Adrenal gland (tissue), 12 donors: ENCODE measurements around the gene GABRR1. TPM values are rescaled to one million over a fixed set of nuclear protein-coding genes. Genes with fewer than 3 reads are reported as not detected.

Experiments
- DNase-seq, 7 donors: peaks; one replicate each; pipeline ENCODE4 v3.0.0-alpha.2; 2019 to 2020
- H3K27ac ChIP-seq, 5 donors: fragments of 200-600 bp; sonication (generic) in 4 of 5; 1 replicate in 3 of 5; 2 replicates in 2 of 5; pipeline versions ENCODE4 v1.5.1 to v1.8.0; 2016 to 2020; ENCODE audit warnings: mild to moderate bottlenecking in 1 of 5
- H3K27me3 ChIP-seq: fragments of 200-600 bp; 2 replicates; pipeline ENCODE4 v1.8.0; 2021
- H3K36me3 ChIP-seq, 2 donors: fragments of 200-600 bp; replicated peaks in 1 of 2; 1 replicate in 1 of 2; 2 replicates in 1 of 2; pipeline versions ENCODE4 v1.5.1 to v1.8.0; 2018 to 2022
- H3K4me1 ChIP-seq, 2 donors: fragments of 200-600 bp; replicated peaks in 1 of 2; 1 replicate in 1 of 2; 2 replicates in 1 of 2; pipeline versions ENCODE4 v1.5.1 to v1.8.0; 2018 to 2021
- H3K4me3 ChIP-seq, 4 donors: fragments of 200-600 bp; sonication (generic) in 3 of 4; one replicate each; pipeline ENCODE4 v1.5.1; 2016 to 2018
- H3K9me3 ChIP-seq, 3 donors: fragments of 200-600 bp; sonication (generic) in 1 of 3; replicated peaks in 1 of 3; 1 replicate in 2 of 3; 2 replicates in 1 of 3; pipeline versions ENCODE4 v1.5.1 to v1.8.0; 2016 to 2021
- POLR2A ChIP-seq, 2 donors: fragments of 450-650 bp; IDR thresholded peaks; one replicate each; pipeline ENCODE4 v1.6.1; 2017; ENCODE audit warnings: antibody characterized with exemption in 2 of 2, mild to moderate bottlenecking in 2 of 2, moderate library complexity in 1 of 2
- WGBS, 4 donors: extraction: QIAGEN DNeasy Blood & Tissue Kit in 2 of 4; methylation state at CpG; one replicate each; pipeline versions ENCODE4 v1.1.5 to v1.1.7; 2013 to 2017; 5-methylcytosine and 5-hydroxymethylcytosine counted together
- intact Hi-C, 2 donors: fragments of 100-400 bp; cut with DNase I; formaldehyde crosslinking; loops; one replicate each; pipeline versions ENCODE4 v1.14.1 to v1.15.0; 2022 to 2023
- polyA plus RNA-seq, 3 donors: library from polyadenylated mRNA; stranded (reverse); fragments of 200-250 nt in 2 of 3; fragments of 350-450 nt in 1 of 3; fragmentation: Illumina TruSeq in 1 of 3; extraction: RNeasy Lipid Tissue Mini Kit (QIAGEN cat#74804) in 1 of 3; gene quantifications; one replicate each; pipeline ENCODE4 v1.2.3, GENCODE V29; 2013 to 2014
- total RNA-seq, 9 donors: library from RNA; depleted of rRNA in 4 of 9; stranded (reverse); fragments of >200 nt in 4 of 9; fragments of 120-200 nt in 1 of 9; fragmentation: NEBNext Ultra II Directional in 1 of 9; extraction: Animal tissue kit (Norgen Biotek cat#: 25700) in 1 of 9; gene quantifications; one replicate each; pipeline versions ENCODE4 v1.1.0 to v1.2.4, GENCODE V29; 2013 to 2023
- TF ChIP-seq, protein P1 (sequence below), 6 experiments: fragments of 450-650 bp in 4 of 6; fragments of 200-600 bp in 2 of 6; sonication (generic) in 1 of 6; IDR thresholded peaks; 1 replicate in 5 of 6; 2 replicates in 1 of 6; pipeline versions ENCODE4 v1.5.1 to v1.8.0; 2016 to 2021; ENCODE audit warnings: antibody characterized with exemption in 6 of 6, mild to moderate bottlenecking in 2 of 6, moderate library complexity in 1 of 6
- donor health status: healthy with polysubstance abuse.
- donor health status: Bipolar disorder and iron deficiency.
- donor health status: DM: yes; HTN: yes; CAD: no.
- donor health status: DM: no; HTN: no; CAD: no.
- donor health status: DM: no; HTN: no; CAD: no.
- donor health status: DM: yes; HTN: yes; CAD: no.

Gene GABRR1
- total and polyA plus RNA-seq, 12 donors, result 0.06 TPM; not detected in 11

- H3K36me3 ChIP-seq, result no peaks in the 10 kb centered on the region
- 79 to 93% (median 84%) methylated on average over 3 of the region's 3 CpGs for WGBS, 4 donors
- DNase-seq, result no peak
- no peaks in the 10 kb centered on the region for H3K4me1 ChIP-seq
- TF ChIP-seq, protein P1, sequence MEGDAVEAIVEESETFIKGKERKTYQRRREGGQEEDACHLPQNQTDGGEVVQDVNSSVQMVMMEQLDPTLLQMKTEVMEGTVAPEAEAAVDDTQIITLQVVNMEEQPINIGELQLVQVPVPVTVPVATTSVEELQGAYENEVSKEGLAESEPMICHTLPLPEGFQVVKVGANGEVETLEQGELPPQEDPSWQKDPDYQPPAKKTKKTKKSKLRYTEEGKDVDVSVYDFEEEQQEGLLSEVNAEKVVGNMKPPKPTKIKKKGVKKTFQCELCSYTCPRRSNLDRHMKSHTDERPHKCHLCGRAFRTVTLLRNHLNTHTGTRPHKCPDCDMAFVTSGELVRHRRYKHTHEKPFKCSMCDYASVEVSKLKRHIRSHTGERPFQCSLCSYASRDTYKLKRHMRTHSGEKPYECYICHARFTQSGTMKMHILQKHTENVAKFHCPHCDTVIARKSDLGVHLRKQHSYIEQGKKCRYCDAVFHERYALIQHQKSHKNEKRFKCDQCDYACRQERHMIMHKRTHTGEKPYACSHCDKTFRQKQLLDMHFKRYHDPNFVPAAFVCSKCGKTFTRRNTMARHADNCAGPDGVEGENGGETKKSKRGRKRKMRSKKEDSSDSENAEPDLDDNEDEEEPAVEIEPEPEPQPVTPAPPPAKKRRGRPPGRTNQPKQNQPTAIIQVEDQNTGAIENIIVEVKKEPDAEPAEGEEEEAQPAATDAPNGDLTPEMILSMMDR (IDR thresholded peaks at IDR 0.05), result no peak
- TF ChIP-seq POLR2A (IDR thresholded peaks at IDR 0.05), result no peak
- no peak overlapping the region for H3K27ac ChIP-seq
- H3K27me3 ChIP-seq, result no peaks in the 10 kb centered on the region
- no peak overlapping the region for H3K4me3 ChIP-seq
- no peaks in the 10 kb centered on the region for H3K9me3 ChIP-seq
- intact Hi-C loops, result no loop called here
Observed at GRCh38 chr6:89258912-89259311, 41.8 kb upstream of the GABRR1 start.

- intact Hi-C loops, result no loop called here
- Histone ChIP-seq H3K4me3 (no peak overlapping the region), H3K27ac (no peak overlapping the region), H3K36me3 (no peaks in the 10 kb centered on the region), H3K9me3 (no peaks in the 10 kb centered on the region), H3K4me1 (no peaks in the 10 kb centered on the region), H3K27me3 (no peaks in the 10 kb centered on the region)
- no peak for DNase-seq
- 75 to 85% (median 81%) methylated on average over 4 of the region's 4 CpGs for WGBS, 4 donors
- TF ChIP-seq, protein P1 (IDR thresholded peaks at IDR 0.05), result no peak
- TF ChIP-seq POLR2A (IDR thresholded peaks at IDR 0.05), result no peak
Observed at GRCh38 chr6:89257781-89258180, 40.6 kb upstream of the GABRR1 start.

- intact Hi-C loops, result no loop called here
- H3K4me1 ChIP-seq, result no peaks in the 10 kb centered on the region
- H3K27me3 ChIP-seq, result no peaks in the 10 kb centered on the region
- no peak overlapping the region for H3K4me3 ChIP-seq
- no peak for DNase-seq
- H3K9me3 ChIP-seq, result no peaks in the 10 kb centered on the region
- TF ChIP-seq, protein P1 (IDR thresholded peaks at IDR 0.05), result no peak
- no peak for TF ChIP-seq POLR2A (IDR thresholded peaks at IDR 0.05)
- no peaks in the 10 kb centered on the region for H3K36me3 ChIP-seq
- no peak overlapping the region for H3K27ac ChIP-seq
- WGBS, 4 donors, result 83 to 92% (median 90%) methylated on average over 5 to 6 of the region's 6 CpGs
Observed at GRCh38 chr6:89257346-89257745, 40.2 kb upstream of the GABRR1 start.

DNA sequence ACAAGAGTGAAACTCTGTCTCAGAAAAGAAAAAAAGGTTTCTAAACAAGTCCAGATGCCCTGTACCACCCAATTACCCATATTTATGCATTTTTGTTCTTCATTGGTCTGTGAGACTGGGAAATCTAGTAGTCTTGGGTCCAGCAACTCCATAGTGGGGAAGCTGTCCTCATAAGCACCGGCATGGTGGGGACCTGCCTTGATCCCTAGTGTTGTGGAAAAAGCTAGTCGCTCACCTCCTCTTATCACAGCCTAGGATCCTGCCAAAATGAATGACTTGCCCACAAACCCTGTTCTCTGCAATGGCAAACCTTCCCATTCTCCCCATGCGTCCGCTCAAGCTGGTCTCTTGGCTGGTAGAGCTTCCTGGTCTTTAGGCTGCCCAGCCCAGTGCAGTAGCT, 38.3 kb upstream of the GABRR1 start:
- H3K27me3 ChIP-seq, result no peaks in the 10 kb centered on the region
- intact Hi-C loops, result no loop called here
- no peaks in the 10 kb centered on the region for H3K9me3 ChIP-seq
- H3K4me1 ChIP-seq, result no peaks in the 10 kb centered on the region
- TF ChIP-seq, protein P1 (IDR thresholded peaks at IDR 0.05), result no peak
- TF ChIP-seq POLR2A (IDR thresholded peaks at IDR 0.05), result no peak
- DNase-seq, result no peak
- H3K4me3 ChIP-seq, result no peak overlapping the region
- H3K36me3 ChIP-seq, result no peaks in the 10 kb centered on the region
- H3K27ac ChIP-seq, result no peak overlapping the region
- WGBS, 4 donors, result 95 to 97% (median 96%) methylated on average over 4 of the region's 4 CpGs
